ENCODE measurements around the gene B4GALT2. TPM values are rescaled to one million over a fixed set of nuclear protein-coding genes. Genes with fewer than 3 reads are reported as not detected.
A peak's percentile ranks its signal among the peaks of the same experiment; 100 is the strongest.

Gene B4GALT2
- total RNA-seq, 2 experiments from 2014 or later = 0.57 to 1.4 TPM

- Histone ChIP-seq H3K9me2 (ENCODE audit: insufficient read depth, low read length) (no peaks in the 10 kb centered on the region), H2AFZ (ENCODE audit: low read length) (no peak overlapping the region), H4K20me1 (ENCODE audit: insufficient read depth, low read length) (no peaks in the 10 kb centered on the region), H3K4me1 (ENCODE audit: insufficient read depth, low read length, poor library complexity, severe bottlenecking) (peaks cover 28% of the 10 kb centered on the region), H3K79me2 (ENCODE audit: insufficient read depth, low read depth, low read length) (no peaks in the 10 kb centered on the region), H3K4me3 (ENCODE audit: low read depth, low read length, poor library complexity, severe bottlenecking) (no peak overlapping the region), H3K27ac (ENCODE audit: low read depth, low read length, poor library complexity, severe bottlenecking) (no peak overlapping the region), H3K36me3 (ENCODE audit: insufficient read depth, low read length) (no peaks in the 10 kb centered on the region), H3K9me3 (ENCODE audit: low read length) (no peaks in the 10 kb centered on the region), H3K4me2 (ENCODE audit: low read length) (no peak overlapping the region)
- TSS peak; percentile 50 for BruUV-seq (replicated peaks)
- intact Hi-C loops (cut with micrococcal nuclease; ENCODE audit: unreplicated experiment) = no loop called here
- ChIA-PET POLR2A (interaction anchor here (0.6 kb wide), 1 partner anchor 24 kb away, joined by 4 read pairs; no protein-coding TSS in a partner anchor), CTCF (ENCODE audit: unreplicated experiment) (no interaction called here)
- no peak for DNase-seq (ENCODE audit: low spot score)
- no peak for TF ChIP-seq EZH2phosphoT487 (IDR thresholded peaks at IDR 0.05; ENCODE audit: borderline replicate concordance, low read depth, low read length)
- no peak for TF ChIP-seq CTCF (conservative IDR thresholded peaks at IDR 0.05; ENCODE audit: low read length)
These were observed 15.1 kb downstream of the B4GALT2 start for GRCh38 chr1:43994071-43994470.

- H3K27ac ChIP-seq (ENCODE audit: low read depth, low read length, poor library complexity, severe bottlenecking) = no peak overlapping the region
- POLR2A ChIA-PET = no interaction called here
- no peaks in the 10 kb centered on the region for H3K9me2 ChIP-seq (ENCODE audit: insufficient read depth, low read length)
- no peaks in the 10 kb centered on the region for H4K20me1 ChIP-seq (ENCODE audit: insufficient read depth, low read length)
- no peak overlapping the region for H3K4me2 ChIP-seq (ENCODE audit: low read length)
- peaks cover 28% of the 10 kb centered on the region for H3K4me1 ChIP-seq (ENCODE audit: insufficient read depth, low read length, poor library complexity, severe bottlenecking)
- H3K9me3 ChIP-seq (ENCODE audit: low read length) = no peaks in the 10 kb centered on the region
- intact Hi-C loops (cut with micrococcal nuclease; ENCODE audit: unreplicated experiment) = no loop called here
- CTCF ChIA-PET (ENCODE audit: unreplicated experiment) = no interaction called here
- no peaks in the 10 kb centered on the region for H3K79me2 ChIP-seq (ENCODE audit: insufficient read depth, low read depth, low read length)
- TF ChIP-seq EZH2phosphoT487 (IDR thresholded peaks at IDR 0.05; ENCODE audit: borderline replicate concordance, low read depth, low read length) = no peak
- TF ChIP-seq CTCF (conservative IDR thresholded peaks at IDR 0.05; ENCODE audit: low read length) = peak; percentile 63
- H2AFZ ChIP-seq (ENCODE audit: low read length) = no peak overlapping the region
- no peaks in the 10 kb centered on the region for H3K36me3 ChIP-seq (ENCODE audit: insufficient read depth, low read length)
- BruUV-seq (replicated peaks) = no TSS peak
- H3K4me3 ChIP-seq (ENCODE audit: low read depth, low read length, poor library complexity, severe bottlenecking) = no peak overlapping the region
- peak; percentile 56 for DNase-seq (ENCODE audit: low spot score)
These were observed 16.1 kb downstream of the B4GALT2 start for GRCh38 chr1:43994794-43995790.
